ENCODE data around the gene ST14.

The ST14 gene

GRCh38 chr11:130197386-130198035, 37.9 kb downstream of the ST14 start:
- TF ChIP-seq, protein P1, sequence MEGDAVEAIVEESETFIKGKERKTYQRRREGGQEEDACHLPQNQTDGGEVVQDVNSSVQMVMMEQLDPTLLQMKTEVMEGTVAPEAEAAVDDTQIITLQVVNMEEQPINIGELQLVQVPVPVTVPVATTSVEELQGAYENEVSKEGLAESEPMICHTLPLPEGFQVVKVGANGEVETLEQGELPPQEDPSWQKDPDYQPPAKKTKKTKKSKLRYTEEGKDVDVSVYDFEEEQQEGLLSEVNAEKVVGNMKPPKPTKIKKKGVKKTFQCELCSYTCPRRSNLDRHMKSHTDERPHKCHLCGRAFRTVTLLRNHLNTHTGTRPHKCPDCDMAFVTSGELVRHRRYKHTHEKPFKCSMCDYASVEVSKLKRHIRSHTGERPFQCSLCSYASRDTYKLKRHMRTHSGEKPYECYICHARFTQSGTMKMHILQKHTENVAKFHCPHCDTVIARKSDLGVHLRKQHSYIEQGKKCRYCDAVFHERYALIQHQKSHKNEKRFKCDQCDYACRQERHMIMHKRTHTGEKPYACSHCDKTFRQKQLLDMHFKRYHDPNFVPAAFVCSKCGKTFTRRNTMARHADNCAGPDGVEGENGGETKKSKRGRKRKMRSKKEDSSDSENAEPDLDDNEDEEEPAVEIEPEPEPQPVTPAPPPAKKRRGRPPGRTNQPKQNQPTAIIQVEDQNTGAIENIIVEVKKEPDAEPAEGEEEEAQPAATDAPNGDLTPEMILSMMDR (IDR thresholded peaks at IDR 0.05; ENCODE audit: control insufficient read depth, insufficient read depth, low read depth, low read length, missing control alignments) = no peak
- no peak for DNase-seq (ENCODE audit: low read depth)
- no peak overlapping the region for H3K4me3 ChIP-seq (ENCODE audit: control insufficient read depth, low read depth, low read length)

DNA sequence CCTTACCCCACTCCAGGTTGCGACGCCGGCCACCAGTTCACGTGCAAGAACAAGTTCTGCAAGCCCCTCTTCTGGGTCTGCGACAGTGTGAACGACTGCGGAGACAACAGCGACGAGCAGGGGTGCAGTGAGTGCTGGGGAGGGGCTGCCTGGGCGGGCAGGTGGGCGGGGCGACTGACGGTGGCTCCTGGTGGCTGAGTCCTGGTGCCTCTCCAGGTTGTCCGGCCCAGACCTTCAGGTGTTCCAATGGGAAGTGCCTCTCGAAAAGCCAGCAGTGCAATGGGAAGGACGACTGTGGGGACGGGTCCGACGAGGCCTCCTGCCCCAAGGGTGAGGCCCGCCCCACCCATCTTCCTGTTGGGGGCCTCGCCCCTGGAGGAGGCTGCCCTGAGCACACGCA, 38.7 kb downstream of the ST14 start:
- H3K4me3 ChIP-seq (ENCODE audit: control insufficient read depth, low read depth, low read length) = no peak overlapping the region
- TF ChIP-seq, protein P1 (IDR thresholded peaks at IDR 0.05; ENCODE audit: control insufficient read depth, insufficient read depth, low read depth, low read length, missing control alignments) = no peak
- DNase-seq (ENCODE audit: low read depth) = no peak

DNA sequence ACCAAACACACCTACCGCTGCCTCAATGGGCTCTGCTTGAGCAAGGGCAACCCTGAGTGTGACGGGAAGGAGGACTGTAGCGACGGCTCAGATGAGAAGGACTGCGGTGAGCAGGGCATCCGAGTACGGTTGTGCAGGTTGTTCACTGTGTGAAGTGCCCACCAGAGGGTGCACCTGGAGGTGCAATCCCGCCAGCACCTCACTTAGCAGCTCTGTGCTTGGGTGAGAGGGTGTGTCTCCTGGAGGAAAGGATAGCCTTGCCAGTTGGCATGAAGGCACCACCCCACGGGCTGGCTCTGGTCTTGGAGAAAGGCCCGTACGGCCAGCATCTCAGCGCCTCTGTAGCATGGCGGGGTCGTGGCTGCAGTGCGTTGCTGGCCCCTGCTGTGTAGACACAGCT, 39.4 kb downstream of the ST14 start:
- no peak overlapping the region for H3K4me3 ChIP-seq (ENCODE audit: control insufficient read depth, low read depth, low read length)
- TF ChIP-seq, protein P1 (IDR thresholded peaks at IDR 0.05; ENCODE audit: control insufficient read depth, insufficient read depth, low read depth, low read length, missing control alignments) = no peak
- DNase-seq (ENCODE audit: low read depth) = no peak

GRCh38 chr11:130199792-130200191, 40.2 kb downstream of the ST14 start:
- H3K4me3 ChIP-seq (ENCODE audit: control insufficient read depth, low read depth, low read length) = no peak overlapping the region
- TF ChIP-seq, protein P1 (IDR thresholded peaks at IDR 0.05; ENCODE audit: control insufficient read depth, insufficient read depth, low read depth, low read length, missing control alignments) = no peak
- no peak for DNase-seq (ENCODE audit: low read depth)

GRCh38 chr11:130201026-130201425, 41.4 kb downstream of the ST14 start:
- H3K4me3 ChIP-seq (ENCODE audit: control insufficient read depth, low read depth, low read length) = no peak overlapping the region
- TF ChIP-seq, protein P1 (IDR thresholded peaks at IDR 0.05; ENCODE audit: control insufficient read depth, insufficient read depth, low read depth, low read length, missing control alignments) = no peak
- no peak for DNase-seq (ENCODE audit: low read depth)

DNA sequence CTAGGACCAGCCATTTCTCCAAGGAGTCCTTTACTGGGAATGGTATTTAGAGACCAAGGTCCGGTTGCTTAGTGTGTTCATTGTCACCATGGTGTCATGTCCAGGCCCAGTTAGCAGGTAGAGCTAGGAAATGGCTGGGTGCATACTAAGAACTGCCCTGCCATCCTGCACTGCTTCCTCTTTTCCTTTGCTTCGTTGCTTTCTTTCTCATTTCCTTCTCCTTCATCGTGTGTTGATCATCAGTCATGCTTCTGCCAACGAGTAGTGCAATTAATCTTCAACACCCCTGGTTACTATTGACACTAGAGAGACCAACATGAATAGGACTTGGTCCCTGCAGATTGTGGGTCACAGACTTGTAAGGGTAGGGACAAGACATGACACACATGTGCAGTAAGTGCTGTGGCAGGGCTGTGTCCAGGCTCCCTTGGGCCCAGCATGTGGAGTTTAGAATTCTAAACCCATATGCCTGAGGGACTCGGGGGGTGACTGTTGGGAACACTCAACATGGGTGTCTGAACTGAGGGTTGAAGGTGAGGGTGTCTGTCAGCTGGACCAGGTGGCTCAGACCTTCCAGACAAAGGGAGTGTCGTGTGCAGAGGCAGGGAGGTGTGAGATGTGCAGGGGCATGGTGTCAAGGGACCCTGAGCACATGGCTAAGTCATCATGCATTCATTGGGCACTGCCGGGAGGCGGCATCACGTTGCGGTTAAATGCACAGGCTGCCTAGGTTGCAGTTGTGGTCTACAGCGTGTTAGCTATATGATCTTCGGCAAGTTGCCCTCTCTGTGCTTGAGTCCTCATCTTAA, 42.6 kb downstream of the ST14 start:
- H3K4me3 ChIP-seq (ENCODE audit: control insufficient read depth, low read depth, low read length) = no peak overlapping the region
- no peak for DNase-seq (ENCODE audit: low read depth)
- TF ChIP-seq, protein P1 (IDR thresholded peaks at IDR 0.05; ENCODE audit: control insufficient read depth, insufficient read depth, low read depth, low read length, missing control alignments) = no peak

Data from AG09309 (cell line).